Measurements from ENCODE around the gene CENPH.

- no peak for TF ChIP-seq POLR2A (IDR thresholded peaks at IDR 0.05; ENCODE audit: low read depth, low read length)
- TF ChIP-seq CTCF (IDR thresholded peaks at IDR 0.05; ENCODE audit: extremely low read depth in 1 of 2, insufficient read depth in 1 of 2, low read depth in 1 of 2, low read length in 2 of 2), result no peak
- TF ChIP-seq FOS (IDR thresholded peaks at IDR 0.05; ENCODE audit: borderline replicate concordance, insufficient read depth, low read length), result no peak
- TF ChIP-seq GATA2 (IDR thresholded peaks at IDR 0.05; ENCODE audit: insufficient read depth, insufficient read length, low read depth, low read length), result no peak
- TF ChIP-seq POLR2AphosphoS5 (IDR thresholded peaks at IDR 0.05; ENCODE audit: insufficient read depth, low read depth, low read length), result no peak
These were observed 17.3 kb downstream of the CENPH start for GRCh38 chr5:69206528-69207190.

All from endothelial cell of umbilical vein (primary cell).